Stimulated activated CD4-positive, alpha-beta T cell treated with anti-CD3 and anti-CD28 coated beads, Interleukin-1b, Interleukin-23, amount 100 ng/mL, for 4 hours (primary cell): Measurements from ENCODE around the gene KIDINS220.

ENCODE experiments used
- DNase-seq, 2 donors: peaks; one replicate each; pipeline ENCODE4 v3.0.0-alpha.2; 2020; ENCODE audit warnings: low read depth in 2 of 2

KIDINS220 gene

GRCh38 chr2:8851811-8852560 lies 14.6 kb upstream of the KIDINS220 start:
- no peak for DNase-seq

DNA sequence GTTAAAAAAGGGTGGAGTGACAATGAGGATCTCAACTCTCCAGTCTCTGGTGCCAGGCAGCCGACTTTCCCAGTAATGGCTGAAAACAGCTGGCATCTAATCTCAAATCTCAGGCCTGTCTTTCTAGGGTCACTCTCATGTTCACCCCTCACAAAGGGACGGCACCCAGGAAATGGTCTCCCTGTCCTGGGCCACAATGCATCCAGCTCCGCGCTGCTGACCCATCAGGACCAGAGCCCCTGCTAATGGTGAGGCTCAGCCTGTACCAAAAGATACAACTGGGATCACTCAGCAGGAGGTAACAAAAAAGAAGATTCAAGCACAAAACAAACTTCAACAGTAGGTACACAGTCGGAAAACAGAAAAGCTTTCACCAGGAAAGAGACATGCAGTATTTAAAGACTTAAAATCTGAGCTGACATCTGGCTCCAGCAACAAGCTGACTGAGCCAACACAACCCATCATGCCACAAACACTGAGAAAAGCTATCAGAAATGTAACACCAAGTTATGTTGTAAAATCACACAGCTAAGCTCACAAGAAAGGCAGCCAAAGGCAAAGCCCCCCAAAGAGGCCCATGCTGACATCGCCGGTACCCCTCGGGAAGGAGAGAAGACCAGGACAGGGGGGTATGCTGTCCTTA lies 13.6 kb upstream of the KIDINS220 start:
- no peak for DNase-seq

DNA sequence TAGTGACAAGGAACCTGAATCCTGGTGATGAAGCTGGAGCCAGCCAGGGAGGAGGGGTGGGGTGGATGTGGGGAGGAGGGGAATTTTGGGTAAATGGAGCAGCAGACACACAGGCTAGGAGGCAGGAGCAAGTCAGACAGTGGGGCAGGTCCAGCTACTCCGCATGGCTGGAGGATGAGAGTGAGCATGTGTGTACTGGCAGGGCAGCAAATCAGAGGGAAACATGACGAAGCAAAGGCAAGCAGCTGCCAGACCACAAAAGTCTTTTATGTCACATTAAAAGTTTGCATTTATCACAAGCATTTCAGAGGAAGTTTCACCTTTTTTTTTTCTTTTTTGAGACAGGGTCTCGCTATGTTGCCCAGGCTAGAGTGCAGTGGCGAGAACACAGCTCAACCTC lies 11.9 kb upstream of the KIDINS220 start:
- DNase-seq = no peak

DNA sequence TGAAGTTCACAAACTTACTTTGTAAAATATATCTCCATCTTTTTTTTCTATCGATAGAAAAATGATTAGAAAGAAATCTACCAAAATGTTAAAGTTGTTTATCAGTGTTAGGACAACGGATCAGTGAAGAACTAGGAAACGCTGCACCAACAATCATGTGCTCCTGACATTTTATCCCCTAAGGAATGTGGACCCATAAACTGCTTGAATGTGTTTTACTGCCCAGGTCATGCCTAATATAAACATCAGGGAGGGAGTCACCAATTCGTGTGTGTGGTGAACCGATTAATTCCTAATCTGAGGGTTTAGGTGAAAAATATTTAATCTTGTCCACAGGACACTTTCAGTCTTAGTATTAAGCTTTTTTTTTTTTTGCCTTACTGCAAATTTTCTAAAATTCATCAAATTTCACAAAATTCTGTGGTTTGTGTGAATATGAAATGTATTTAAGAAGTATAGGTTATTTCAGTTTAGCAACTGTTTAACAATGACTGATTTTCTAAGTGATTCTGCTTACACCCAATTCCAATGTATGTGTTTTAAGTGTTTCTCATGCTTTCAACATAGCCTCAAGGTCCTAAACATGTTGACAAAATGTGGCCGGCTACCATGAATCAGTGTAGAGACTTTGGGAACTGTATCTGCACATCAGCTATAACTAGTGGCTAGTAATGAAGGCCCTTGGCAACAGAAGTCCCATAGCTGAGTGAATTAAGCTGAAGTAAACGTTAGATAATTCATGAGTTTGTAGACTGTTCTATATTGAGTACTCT lies 11.1 kb upstream of the KIDINS220 start:
- DNase-seq = no peak

- DNase-seq = no peak
Observed at GRCh38 chr2:8847400-8847799, 10.0 kb upstream of the KIDINS220 start.

- DNase-seq = no peak
Observed at GRCh38 chr2:8841932-8842331, 4.5 kb upstream of the KIDINS220 start.

DNA sequence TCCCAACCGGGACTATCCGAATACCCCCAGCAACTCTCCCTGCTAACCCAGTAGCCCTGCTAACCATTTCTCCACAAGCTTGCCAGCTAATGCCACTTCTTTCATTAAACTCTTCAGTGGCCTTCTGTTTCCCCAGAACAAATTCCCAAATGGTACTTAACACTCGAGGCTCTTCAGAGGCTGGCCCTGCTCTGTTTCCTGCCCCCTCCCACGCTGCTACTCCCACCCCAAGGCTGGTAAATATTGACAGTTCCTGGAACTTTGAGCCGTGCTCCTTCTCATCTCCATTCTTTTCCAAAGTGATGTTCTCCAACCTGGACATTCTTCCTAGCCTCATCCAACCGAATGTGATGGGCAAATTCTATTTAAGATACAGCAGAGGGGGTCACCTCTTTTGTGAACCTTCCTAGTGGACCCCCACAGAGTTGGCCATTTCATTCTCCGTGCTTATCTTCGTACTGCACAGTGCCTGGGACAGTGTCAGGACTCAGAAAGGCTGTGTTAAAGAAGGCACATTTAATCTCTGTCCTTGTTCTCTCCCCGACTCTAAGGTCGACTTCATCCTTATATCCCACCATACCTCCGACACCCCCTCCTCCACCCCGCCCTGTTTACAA lies 3.2 kb upstream of the KIDINS220 start:
- DNase-seq = no peak

- no peak for DNase-seq
Observed at GRCh38 chr2:8839189-8839965, 2.0 kb upstream of the KIDINS220 start.

DNA sequence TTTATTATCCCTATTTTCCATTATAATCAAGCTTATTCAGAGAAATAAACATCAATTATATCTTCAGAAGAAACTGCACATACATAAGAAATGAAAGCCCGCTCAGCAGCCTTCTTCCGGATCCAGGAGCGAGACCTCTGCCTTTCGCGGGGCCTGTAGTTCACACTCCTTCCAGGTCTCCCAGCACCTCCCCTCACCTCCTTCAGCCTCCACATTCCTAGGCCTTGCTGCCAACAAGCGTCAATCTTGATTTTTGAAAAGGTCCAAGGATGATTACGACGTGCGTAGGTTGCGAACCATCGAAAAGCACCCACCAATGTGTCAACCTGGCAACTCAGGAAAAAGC lies 355 bp upstream of the KIDINS220 start:
- no peak for DNase-seq

GRCh38 chr2:8835279-8835678 lies 2.1 kb downstream of the KIDINS220 start:
- no peak for DNase-seq

- no peak for DNase-seq
Observed at GRCh38 chr2:8833853-8834252, 3.6 kb downstream of the KIDINS220 start.

DNA sequence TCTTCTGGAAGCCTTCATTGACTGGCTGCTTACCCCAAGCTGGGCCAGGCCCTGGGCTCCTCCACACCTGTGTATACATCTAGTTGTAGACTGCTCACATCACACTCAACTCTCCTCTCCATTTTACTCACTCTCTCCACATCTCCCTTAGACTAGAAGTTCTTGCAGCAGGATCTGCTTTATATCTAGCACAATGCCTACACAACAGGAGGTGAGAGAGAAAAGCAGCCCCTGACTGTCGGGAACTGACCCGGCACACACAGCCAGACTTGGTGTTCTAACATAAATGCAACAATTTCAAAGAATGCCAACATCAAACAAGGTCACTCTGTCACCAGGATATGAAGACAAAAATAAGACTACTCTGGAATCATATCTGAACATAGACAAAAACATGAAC lies 5.9 kb downstream of the KIDINS220 start:
- DNase-seq = no peak

DNA sequence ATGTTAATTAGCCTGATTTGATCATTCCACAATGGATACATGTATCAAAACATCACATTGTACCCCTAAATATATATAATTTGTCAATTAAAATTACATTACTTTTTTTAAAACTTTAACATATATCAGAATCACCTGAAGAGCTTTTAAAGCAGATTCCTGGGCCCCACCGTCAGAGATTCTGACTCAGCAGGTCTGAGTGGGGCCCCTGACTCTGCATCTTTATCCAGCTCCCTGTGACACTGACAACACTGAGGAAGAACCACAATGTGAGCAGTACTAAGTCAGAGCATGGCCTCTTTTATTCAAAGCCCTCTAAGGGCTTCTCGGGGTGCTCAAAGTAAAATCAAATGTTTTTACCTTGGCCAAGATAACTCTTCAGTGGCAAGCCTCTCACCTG lies 9.7 kb downstream of the KIDINS220 start:
- DNase-seq = no peak

DNA sequence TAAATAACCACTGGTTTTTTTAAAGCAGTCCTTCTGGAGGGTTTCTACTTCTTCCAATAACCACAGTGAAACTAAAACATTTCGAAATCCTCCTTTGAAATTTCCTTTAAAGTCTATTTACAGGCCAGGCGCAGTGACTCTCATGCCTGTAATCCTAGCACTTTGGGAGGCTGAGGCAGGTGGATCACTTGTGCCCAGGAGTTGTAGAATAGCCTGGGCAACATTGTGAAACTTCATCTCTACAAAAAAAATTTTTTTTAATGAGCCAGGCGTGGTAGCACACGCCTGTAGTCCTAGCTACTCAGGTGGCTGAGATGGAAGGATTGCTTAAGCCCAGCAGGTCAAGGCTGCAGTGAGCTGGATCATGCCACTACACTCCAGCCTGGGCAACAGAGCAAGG lies 15.2 kb downstream of the KIDINS220 start:
- no peak for DNase-seq

- DNase-seq = no peak
Observed at GRCh38 chr2:8821276-8822217, 15.9 kb downstream of the KIDINS220 start.

GRCh38 chr2:8819948-8820347 lies 17.5 kb downstream of the KIDINS220 start:
- no peak for DNase-seq

- DNase-seq = no peak
Observed at GRCh38 chr2:8819194-8819593, 18.2 kb downstream of the KIDINS220 start.

- no peak for DNase-seq
Observed at GRCh38 chr2:8817221-8817620, 20.2 kb downstream of the KIDINS220 start.

DNA sequence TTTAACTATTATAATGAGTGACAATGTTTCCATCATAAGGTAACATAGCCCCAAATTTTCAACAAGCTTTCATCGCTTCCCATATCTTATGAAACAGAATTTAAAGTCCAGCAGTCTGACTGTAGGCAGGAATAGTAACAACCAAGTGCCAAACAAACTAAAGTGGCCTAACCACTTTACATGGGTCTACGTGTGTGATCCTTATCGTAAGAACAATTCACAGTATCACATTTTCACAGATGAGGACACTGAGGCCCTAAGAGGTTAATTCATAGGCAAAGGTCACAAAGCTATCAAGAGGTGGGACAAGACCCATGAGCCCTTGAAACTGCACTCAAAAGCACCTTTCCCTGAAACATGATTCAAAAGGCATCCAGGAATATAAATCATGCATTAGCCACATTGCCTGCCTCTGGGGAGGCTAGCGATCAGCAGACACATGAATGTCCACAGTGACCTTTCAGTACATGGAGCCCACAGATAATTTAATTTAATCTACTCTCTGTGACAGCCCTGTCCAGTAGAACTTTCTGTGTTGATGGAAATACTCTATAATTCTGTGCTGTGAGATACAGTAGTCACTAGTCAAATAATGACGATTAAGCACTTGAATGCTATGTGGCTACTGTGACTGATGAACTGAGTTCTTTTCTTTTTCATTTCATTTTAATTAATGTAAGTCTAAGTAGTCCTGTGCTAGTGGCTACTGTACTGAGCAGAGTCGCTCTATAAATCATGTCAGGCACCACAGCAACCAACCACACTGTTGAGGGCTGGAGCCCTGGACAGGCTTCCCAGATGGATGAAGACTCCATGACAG lies 30.3 kb downstream of the KIDINS220 start:
- no peak for DNase-seq
